ENCODE results near the gene TMEM121.
A peak's percentile ranks its signal among the peaks of the same experiment; 100 is the strongest.

TMEM121 gene

GRCh38 chr14:105487449-105487985 lies 38.9 kb upstream of the TMEM121 start:
- DNase-seq = peak in 2 of 4 experiments; percentile 65 to 70

DNA sequence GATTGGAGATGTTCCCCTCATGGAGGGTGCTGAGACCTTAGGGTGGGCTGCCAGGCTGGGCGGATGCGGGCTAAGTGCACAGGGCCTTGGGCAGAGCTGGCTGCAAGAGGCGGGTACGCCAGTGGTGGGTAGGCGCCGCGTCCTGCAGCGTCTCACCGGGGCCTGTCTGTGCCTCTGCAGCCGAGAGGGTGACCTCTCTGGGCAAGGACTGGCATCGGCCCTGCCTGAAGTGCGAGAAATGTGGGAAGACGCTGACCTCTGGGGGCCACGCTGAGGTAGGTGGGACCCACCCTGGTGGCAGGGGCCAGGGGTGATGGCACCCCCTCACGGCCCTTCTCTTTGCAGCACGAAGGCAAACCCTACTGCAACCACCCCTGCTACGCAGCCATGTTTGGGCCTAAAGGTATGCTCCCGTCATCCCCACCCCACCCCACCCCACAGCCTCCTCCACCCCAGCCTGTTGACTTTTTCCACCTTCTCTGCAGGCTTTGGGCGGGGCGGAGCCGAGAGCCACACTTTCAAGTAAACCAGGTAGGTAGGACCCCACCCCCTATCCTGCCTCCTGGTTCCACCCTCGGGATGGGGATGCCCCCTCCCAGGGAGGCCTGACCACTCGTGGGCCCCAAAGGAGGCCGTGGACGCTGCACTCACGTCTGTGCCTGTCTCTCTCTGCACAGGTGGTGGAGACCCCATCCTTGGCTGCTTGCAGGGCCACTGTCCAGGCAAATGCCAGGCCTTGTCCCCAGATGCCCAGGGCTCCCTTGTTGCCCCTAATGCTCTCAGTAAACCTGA lies 38.2 kb upstream of the TMEM121 start:
- DNase-seq = peak in 2 of 4 experiments; percentile 38 to 51

GRCh38 chr14:105488781-105489541 lies 37.4 kb upstream of the TMEM121 start:
- no peak for DNase-seq

- peak; percentile 57 to 78 (median 70) for DNase-seq
Observed at GRCh38 chr14:105489542-105490266, 36.7 kb upstream of the TMEM121 start.

- no peak for DNase-seq
Observed at GRCh38 chr14:105490267-105490571, 36.2 kb upstream of the TMEM121 start.

DNA sequence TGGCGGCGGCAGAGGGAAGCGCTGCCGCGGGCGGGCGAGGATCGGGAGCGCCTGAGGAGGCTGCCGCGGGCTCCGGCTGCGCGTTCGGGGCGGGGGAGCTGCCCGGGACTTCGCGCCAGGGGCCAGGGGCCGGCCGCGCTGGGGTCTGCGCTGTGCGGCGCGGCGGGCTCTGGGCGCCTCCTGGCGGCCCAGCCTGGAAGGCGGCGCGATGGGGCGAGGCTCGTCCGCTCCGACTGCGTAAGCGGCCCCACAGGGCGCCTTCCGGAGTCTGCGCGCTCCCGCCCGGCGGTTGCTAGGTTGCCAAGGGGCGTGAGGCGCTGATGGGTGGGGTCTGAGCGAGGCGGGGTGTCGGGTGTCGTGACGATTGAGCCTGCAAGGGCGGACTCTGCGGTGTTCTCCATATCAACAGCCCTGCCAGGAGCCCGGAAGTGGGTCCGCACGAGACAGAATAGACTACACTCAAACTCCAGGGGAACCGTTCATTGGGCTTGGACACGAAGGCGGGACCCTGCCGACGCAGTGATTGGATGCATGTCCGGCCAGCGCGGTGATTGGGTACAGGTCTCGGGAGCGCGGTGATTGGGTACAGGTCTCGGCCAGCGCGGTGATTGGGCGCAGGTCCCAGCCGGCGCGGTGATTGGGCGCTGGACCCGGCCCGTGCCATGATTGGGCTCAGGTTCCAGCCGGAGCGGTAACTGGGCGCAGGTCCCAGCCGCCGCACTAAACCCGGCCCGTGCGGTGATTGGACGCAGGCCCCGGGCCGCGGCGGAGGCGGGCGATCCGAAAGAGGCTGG lies 35.6 kb upstream of the TMEM121 start, which contains the start of gene TEDC1:
TSS of gene TEDC1 (plus strand) at position 675 of the 794 bp plus-strand sequence. CDS start 130 bp downstream, outside the sequence.
- peak; percentile 100 for DNase-seq

GRCh38 chr14:105491366-105491973 lies 34.9 kb upstream of the TMEM121 start:
- DNase-seq = peak; percentile 68 to 78 (median 72)

- no peak for DNase-seq
Observed at GRCh38 chr14:105492031-105492970, 34.1 kb upstream of the TMEM121 start.

- DNase-seq = no peak
Observed at GRCh38 chr14:105492971-105493871, 33.2 kb upstream of the TMEM121 start.

- no peak for DNase-seq
Observed at GRCh38 chr14:105493921-105494605, 32.3 kb upstream of the TMEM121 start.

DNA sequence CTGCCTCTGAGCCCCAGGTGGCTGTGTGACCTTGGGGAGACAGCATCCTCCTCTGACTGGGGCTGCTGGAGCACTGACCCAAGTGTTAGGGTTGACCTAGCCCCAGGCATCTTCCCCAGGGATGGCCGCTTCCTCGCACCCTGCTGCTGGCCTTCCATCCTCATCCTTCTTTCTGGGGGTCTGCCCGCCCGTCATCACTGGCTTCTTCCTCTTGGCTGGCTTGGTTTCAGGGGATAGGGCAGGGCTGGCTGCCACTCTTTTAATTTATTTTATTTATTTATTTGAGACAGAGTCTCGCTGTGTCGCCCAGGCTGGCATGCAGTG lies 31.8 kb upstream of the TMEM121 start:
- DNase-seq = no peak

DNA sequence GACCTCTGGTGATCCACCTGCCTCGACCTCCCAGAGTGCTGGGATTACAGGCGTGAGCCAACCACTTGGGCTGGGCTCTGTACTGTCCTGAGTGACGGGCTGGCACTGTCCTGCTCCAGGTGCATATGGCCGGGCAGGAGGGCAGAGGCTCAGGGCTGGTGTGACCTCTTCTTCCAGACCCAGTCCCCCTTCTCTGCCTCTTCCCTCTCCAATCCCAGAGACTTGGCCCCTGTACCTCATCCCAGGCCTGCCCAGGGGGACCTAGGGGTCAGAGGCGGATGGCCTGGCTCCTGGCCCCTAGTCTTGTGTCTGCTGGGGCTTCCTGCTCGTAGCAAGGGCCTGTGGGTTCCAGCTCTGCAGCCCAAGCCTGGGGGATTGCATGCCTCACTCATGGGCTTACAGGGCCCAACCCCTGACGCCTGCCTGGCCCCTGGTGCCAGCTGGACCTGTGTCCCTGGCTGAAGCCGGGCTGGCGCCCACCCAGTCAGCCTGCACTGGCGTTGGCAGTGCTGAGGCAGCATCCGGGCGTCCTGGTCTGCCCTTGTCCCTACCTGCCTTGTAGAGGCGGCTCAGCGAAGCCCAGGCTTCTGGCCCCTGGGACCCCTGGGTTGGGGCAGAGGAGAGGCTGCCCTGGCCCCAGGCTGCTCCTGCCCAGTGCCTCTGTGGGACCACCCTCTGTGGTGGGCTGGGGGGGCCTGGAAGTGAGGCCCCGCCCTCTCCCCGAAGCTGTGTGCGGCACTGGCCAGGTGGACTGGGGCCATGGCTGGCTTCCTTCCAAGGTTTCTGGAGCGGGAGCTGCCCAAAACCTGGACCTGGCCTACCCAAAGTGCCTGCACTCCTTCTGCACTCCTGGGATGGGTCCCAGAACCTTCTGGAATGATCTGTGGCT lies 31.0 kb upstream of the TMEM121 start:
- no peak for DNase-seq

- DNase-seq = no peak
Observed at GRCh38 chr14:105495990-105496830, 30.2 kb upstream of the TMEM121 start.

DNA sequence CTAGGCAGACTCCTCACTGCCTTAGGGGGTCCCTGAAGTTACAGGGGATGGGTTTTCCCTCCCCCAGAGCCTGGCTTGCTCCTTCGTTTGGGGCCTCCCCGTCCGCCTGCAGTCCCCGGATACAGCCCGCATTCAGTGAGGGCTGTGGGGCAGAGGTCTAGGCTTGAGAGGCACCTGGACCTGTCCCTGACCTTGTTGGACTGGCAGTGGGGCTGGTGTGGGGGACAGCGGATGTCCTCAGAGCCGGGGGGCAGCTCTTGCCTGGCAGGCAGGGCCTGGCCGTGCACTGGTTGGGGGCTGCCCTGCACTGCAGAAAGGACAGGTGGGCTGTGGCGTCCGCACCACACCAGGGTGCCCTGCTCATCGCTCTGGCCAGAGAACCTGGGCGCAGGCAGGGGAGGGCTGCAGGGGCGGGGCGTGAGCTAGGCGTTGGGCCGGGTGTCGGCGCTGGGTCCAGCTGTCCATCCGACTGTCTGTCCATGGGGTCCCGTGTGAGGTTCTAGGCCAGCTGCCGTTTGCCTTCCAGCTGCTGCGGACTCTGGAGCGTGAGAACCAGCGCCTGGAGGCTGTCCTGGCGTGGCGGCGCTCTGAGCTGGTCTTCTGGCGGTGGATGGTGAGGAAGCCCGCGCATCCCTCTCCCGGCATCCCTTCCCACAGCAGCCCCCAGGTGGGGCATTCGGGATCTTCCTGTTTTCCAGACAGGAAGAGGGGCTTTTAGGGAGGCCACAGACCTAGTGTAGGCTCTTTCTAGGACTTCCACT lies 29.4 kb upstream of the TMEM121 start:
- no peak for DNase-seq

DNA sequence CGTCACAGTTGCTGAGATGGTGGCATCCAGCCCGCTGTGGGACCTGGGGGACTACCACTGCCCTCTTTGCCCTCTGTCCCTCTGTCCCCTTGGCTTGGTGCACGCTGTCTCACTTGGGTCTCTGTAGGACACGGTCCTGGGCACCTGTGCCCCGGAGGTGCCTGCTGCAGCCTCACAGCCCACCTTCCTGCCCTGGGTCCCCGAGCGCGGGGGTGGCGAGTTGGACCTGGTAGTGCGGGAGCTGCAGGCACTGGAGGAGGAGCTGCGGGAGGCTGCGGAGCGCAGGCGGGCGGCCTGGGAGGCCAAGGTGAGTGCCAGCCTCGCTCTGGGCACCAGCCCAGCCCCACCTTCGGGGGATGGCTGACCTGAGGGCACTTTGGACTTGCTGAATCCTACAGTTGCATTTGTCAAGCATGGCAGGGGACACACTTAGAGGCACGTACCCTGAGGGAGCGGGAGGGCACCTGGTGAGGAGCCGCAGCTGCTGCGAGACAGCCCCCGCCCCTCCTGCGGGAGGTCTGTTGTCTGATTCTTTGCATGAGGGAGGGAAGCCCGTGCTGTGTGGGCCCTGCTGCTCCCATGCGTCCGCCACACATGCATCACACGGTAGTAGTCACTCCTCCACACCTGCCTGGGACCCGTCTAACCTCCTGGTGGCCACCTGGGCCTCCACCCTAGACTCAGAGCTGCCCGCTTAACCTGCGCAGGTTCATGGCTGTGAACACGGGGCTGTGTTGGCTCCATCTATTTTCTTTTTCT lies 28.5 kb upstream of the TMEM121 start:
- DNase-seq = no peak
